Mesothelial cell of epicardium (in vitro differentiated cells): Measurements from ENCODE around the gene OGFOD1. TPM values are rescaled to one million over a fixed set of nuclear protein-coding genes. Genes with fewer than 3 reads are reported as not detected.

Experiments used
- DNase-seq, 2 experiments: peaks; one replicate each; pipeline ENCODE4 v3.0.0; 2021; ENCODE audit warnings: low spot score in 2 of 2; ENCODE audit not compliant: unreplicated experiment in 2 of 2
- H3K27ac Mint-ChIP-seq: 2 replicates; pipeline ENCODE4 v1.8.0; 2021; ENCODE audit warnings: mixed read lengths
- H3K27me3 Mint-ChIP-seq: 2 replicates; pipeline ENCODE4 v1.8.0; 2021; ENCODE audit warnings: low read depth, mixed read lengths
- H3K36me3 Mint-ChIP-seq: 2 replicates; pipeline ENCODE4 v1.8.0; 2021; ENCODE audit warnings: mixed read lengths
- H3K4me1 Mint-ChIP-seq: 2 replicates; pipeline ENCODE4 v1.8.0; 2021; ENCODE audit warnings: mixed read lengths
- H3K4me3 Mint-ChIP-seq: 2 replicates; pipeline ENCODE4 v1.8.0; 2021; ENCODE audit warnings: mild to moderate bottlenecking, moderate library complexity, mixed read lengths
- H3K9me3 Mint-ChIP-seq: 2 replicates; pipeline ENCODE4 v1.8.0; 2021; ENCODE audit warnings: mixed read lengths
- CTCF ChIP-seq: fragments of 200-600 bp; sonication (generic); IDR thresholded peaks from one replicate; pipeline ENCODE4 v1.5.0; 2021; ENCODE audit warnings: antibody characterized with exemption; ENCODE audit not compliant: unreplicated experiment
- total RNA-seq: library from RNA; stranded (reverse); gene quantifications from 3 replicates; pipeline ENCODE4 v1.2.1, GENCODE V29; 2021

OGFOD1 gene
- total RNA-seq, 1 donor from 2014 or later: 37.2 TPM

GRCh38 chr16:56428091-56428490 lies 23.3 kb upstream of the OGFOD1 start:
- Mint-ChIP-seq H3K27ac (no peak overlapping the region), H3K36me3 (peaks cover 9% of the 10 kb centered on the region), H3K9me3 (no peaks in the 10 kb centered on the region), H3K4me1 (peaks cover 13% of the 10 kb centered on the region), H3K4me3 (no peak overlapping the region), H3K27me3 (no peaks in the 10 kb centered on the region)
- DNase-seq: no peak
- no peak for TF ChIP-seq CTCF

GRCh38 chr16:56436258-56436657 lies 15.1 kb upstream of the OGFOD1 start:
- no peak for DNase-seq
- no peaks in the 10 kb centered on the region for H3K27me3 Mint-ChIP-seq
- H3K4me1 Mint-ChIP-seq: no peaks in the 10 kb centered on the region
- no peak overlapping the region for H3K4me3 Mint-ChIP-seq
- TF ChIP-seq CTCF: no peak
- peaks cover 21% of the 10 kb centered on the region for H3K36me3 Mint-ChIP-seq
- H3K27ac Mint-ChIP-seq: no peak overlapping the region
- no peaks in the 10 kb centered on the region for H3K9me3 Mint-ChIP-seq

- no peak overlapping the region for H3K4me3 Mint-ChIP-seq
- no peaks in the 10 kb centered on the region for H3K27me3 Mint-ChIP-seq
- no peak for DNase-seq
- H3K27ac Mint-ChIP-seq: no peak overlapping the region
- TF ChIP-seq CTCF: no peak
- no peaks in the 10 kb centered on the region for H3K4me1 Mint-ChIP-seq
- H3K36me3 Mint-ChIP-seq: peaks cover 31% of the 10 kb centered on the region
- H3K9me3 Mint-ChIP-seq: no peaks in the 10 kb centered on the region
These were observed 13.3 kb upstream of the OGFOD1 start for GRCh38 chr16:56438038-56438437.

GRCh38 chr16:56447286-56447685 lies 4.1 kb upstream of the OGFOD1 start:
- no peak for DNase-seq
- no peak overlapping the region for H3K4me3 Mint-ChIP-seq
- no peaks in the 10 kb centered on the region for H3K9me3 Mint-ChIP-seq
- H3K36me3 Mint-ChIP-seq: peaks cover 17% of the 10 kb centered on the region
- no peak for TF ChIP-seq CTCF
- no peaks in the 10 kb centered on the region for H3K27me3 Mint-ChIP-seq
- H3K27ac Mint-ChIP-seq: no peak overlapping the region
- H3K4me1 Mint-ChIP-seq: peaks cover 28% of the 10 kb centered on the region

- peaks cover 34% of the 10 kb centered on the region for H3K4me1 Mint-ChIP-seq
- no peak overlapping the region for H3K27ac Mint-ChIP-seq
- H3K4me3 Mint-ChIP-seq: no peak overlapping the region
- no peaks in the 10 kb centered on the region for H3K9me3 Mint-ChIP-seq
- no peak for TF ChIP-seq CTCF
- no peak for DNase-seq
- H3K36me3 Mint-ChIP-seq: peaks cover 11% of the 10 kb centered on the region
- no peaks in the 10 kb centered on the region for H3K27me3 Mint-ChIP-seq
These were observed 3.3 kb upstream of the OGFOD1 start for GRCh38 chr16:56448005-56448404.

- no peak for DNase-seq
- peak overlapping the region; percentile 94 for H3K4me3 Mint-ChIP-seq
- no peak for TF ChIP-seq CTCF
- H3K9me3 Mint-ChIP-seq: no peaks in the 10 kb centered on the region
- peak overlapping the region; percentile 98 for H3K27ac Mint-ChIP-seq
- no peaks in the 10 kb centered on the region for H3K27me3 Mint-ChIP-seq
- peaks cover 14% of the 10 kb centered on the region for H3K36me3 Mint-ChIP-seq
- H3K4me1 Mint-ChIP-seq: peaks cover 34% of the 10 kb centered on the region
These were observed 924 bp upstream of the OGFOD1 start for GRCh38 chr16:56450275-56450985.
